HG03045 (cell line): ENCODE measurements around the gene SPATA2L.
"Not testable (repeated sequence)": the region's sequence is repeated elsewhere in the genome, so short reads cannot be mapped to it uniquely, and the experiment has no call there.

Experiments used
- ATAC-seq: cut with Tn5 transposase; IDR thresholded peaks from one replicate; pipeline ENCODE4 v1.9.1; 2021; ENCODE audit warnings: mild to moderate bottlenecking, moderate library complexity; ENCODE audit not compliant: unreplicated experiment

The SPATA2L gene

DNA sequence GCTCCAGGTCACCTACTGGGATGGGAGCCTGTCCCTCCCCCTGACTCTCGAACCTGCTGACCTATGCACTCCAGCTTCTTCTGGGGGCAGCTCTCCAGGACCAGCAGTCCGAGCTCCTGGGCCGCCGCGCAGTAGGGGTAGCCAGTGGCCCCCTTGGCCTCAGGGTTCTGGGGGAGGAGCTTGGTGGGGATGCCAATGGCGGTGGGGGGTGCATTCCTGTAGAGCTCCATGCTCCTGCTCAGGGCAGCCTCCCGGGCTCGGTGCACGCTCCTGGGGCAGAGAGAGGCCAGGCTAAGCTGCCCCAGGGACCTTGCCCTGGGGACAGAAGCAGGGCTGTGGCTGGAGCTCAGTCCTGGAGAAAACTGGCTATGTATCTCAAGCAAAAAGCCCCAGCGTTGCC is 7.7 kb upstream of the SPATA2L start:
- no peak for ATAC-seq

DNA sequence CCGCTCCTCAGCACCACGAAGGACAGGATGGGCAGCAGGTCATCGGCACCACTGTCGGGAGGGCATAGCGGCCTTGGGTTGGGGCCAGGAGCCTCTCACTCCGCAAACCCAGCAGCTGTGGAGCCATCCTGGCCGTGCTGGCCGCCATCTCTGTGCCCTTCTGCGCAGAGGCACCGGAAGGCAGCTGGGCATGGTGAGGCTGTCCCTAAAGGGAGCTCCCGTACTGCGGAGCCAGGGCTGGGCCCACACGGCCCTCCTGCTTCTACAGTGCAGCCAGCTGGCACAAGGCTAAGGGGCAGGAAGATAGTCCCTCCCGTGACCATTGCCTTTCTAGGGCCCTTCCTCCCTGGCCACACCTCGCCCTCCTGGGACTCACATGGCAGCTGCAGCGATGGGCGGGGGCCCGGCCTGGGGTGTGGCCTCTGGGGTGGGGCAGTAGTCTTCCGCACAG is 7.0 kb upstream of the SPATA2L start:
- ATAC-seq = no peak

DNA sequence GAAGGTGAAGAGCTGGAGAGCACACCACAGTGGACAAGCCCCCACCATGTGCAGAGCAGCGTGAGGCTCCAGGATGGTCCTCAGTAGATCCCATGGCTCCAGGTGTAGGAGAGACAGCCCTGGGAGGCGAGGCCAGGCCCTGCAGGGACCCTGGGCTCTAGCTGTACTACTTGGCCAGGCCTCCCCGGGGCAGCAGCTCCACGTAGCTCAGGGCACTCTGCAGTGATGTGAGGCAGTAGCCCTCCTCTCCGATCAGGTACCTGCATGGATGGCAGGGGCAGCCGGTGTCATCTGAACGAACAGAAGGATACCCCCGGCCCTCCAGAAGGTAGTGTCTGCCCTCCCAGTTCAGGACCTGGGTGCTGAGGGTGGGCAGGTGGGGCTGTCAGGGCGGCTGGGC is 6.2 kb upstream of the SPATA2L start:
- no peak for ATAC-seq

DNA sequence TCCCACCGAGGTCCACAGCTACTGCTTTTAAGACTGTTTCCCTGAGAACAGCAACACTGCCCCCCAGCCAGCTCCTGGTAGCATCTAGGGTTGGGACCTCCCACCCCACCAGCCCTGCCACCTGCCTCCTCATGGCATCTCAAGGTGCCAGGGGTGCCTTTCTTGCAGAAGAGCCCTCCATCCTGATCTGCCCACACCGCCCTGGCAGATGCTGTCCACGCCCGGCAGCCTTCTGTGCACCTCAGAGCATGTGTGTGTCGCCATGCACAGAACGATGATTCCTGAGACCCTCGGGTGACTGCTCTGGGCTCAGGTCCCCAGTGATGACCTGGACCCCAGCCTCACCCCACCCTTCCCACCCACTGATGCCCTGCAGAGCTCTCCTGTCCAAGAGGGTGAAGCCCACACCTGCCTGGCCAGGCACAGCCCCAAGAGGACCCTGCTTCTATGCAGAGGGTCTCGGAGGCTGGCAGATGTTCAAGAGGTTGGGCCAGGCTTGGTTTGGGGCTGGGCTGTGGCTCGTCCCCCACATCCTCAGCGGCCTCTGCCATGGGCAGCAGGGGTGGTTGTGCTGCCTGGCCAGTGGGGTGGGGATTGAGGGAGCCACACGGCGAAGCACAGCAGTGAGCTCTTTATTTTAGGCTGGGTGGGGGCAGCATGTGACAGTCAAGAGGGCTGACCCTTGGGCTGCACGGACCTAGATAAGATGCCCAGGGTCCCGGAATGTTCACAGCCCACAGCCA is 5.2 kb upstream of the SPATA2L start:
- ATAC-seq = no peak

DNA sequence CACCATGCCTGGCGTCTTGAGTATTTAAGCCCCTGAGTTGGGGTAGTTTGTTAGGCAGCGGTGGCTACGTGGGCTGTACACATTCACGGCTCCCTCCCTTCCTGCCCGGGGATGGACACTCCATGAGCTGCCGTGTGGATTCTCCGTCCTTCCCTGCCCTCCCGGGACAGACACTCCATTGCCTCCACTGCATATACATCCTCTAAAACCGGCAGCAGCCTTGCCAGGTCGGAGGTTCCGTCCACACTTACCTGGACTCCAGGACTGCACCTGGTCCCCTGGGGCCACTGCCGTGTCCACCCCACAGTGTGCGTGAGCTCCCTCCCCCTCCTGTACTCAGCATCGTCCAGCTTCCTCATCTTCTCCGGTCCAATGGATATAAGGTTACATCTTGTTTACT is 3.5 kb upstream of the SPATA2L start:
- ATAC-seq = no peak

DNA sequence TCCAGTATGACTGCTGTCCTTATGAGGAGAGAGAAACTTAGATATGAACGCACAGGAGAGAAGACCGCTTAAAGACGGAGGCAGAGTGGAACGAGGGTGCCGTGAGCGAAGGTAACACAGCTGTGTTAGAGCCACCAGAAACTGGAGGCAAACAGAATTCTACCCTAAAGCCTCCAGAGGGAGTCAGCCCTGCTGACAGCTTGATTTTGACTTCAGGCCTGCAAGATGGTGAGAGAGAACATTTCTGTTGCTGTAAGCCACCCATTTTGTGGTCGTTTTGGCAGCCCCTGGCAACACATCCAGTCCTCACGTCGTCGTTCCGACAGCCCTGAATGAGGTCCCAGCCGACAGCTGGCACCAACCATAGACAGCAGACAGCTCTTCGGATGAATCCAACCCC is 2.8 kb upstream of the SPATA2L start:
- ATAC-seq = no peak

DNA sequence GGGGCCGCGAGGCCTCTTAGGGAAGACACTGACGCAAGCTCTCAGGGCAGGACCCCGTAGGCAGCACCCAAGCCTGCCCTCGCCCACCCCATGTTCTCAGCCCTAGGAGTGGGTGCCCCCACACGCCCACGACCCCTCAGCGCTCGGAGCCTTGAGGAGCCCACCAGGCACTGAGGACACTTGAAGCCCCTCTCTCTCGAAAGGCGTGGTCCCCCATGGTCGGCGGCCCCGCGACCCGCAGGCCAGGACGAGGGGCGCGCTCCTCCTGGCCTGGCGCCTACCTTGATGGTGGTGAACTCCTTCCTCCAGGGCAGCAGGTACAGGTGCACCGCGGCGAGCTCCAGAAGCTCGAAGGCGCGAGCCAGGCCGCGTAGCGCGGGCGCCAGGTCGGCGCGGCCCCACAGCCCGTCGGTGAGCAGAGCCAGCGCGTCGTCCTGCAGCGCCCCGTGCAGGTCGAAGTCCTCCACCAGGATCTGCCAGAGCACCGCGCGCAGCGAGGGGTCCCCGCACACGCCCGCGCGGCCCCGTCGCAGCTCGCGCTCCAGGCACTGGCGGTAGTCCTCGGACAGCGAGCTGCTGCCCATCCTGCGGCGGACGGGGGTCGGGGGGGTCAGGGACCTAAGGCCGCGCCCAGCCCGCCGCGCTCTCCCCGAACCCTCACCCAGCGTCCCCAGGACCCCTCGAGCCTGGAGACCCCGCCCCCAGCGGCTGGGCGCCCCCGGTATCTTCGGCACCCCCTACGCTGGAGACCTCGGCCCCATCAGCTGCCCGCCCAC is 668 bp downstream of the SPATA2L start:
- ATAC-seq = no peak

DNA sequence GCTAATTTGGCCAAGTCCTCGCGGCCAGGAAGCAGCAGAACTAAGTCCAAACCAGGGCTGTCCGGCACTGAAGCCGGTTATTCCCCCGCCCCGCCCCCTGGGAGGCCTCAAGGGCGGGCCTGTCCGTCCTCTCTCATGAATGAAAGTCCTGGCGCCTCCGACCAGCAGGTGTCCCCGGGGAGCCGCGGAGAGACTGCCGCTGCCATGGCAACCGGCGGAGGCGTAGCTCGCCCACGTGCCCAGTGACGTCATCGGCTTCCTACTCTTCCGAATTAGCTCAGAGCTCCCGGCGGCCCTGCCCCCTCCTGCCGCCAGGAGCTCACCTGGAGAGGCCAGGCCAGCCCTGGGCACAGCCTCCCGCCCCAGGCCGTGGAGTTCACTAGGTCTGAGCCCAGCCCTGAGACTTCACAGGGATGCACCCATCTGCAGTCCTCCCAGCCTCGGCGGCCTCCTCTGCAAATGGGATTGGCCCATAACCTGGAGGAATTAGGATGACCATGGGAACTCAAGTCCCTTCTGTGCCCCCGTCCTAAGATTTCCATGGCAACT is 1.3 kb downstream of the SPATA2L start:
- ATAC-seq = peak; percentile 37

DNA sequence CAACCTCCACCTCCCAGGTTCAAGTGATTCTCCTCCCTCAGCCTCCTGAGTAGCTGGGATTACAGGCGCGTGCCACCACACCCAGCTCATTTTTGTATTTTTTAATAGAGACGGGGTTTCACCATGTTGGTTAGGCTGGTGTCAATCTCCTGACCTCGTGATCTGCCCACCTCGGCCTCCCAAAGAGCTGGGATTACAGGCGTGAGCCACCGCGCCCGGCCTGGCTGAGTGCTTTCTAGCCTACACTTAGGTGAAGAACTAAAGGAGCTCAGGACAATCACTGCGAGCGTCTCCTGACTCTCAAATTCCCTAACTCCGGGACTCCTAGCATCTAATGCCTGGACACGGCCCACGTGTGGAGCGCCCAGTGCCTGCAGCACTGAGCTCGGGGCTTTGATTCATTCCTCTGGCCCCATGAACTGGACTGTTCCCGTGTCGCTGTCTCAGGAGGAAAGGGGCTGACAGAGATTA is 1.8 kb downstream of the SPATA2L start:
- not testable (repeated sequence) for ATAC-seq

DNA sequence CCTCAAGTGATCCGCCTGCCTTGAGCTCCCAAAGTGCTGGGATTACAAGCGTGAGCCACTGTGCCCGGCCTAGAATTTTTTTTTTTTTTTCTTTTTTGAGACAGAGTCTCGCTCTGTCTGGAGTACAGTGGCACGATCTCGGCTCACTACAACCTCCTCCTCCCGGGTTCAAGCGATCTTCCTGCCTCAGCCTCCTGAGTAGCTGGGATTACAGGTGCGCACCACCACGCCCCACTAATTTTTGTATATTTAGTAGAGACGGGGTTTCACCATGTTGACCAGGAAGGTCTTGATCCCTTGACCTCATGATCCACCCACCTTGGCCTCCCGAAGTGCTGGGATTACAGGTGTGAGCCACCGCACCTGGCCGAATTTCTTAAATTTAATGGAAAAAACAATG is 2.8 kb downstream of the SPATA2L start:
- ATAC-seq = not testable (repeated sequence)

DNA sequence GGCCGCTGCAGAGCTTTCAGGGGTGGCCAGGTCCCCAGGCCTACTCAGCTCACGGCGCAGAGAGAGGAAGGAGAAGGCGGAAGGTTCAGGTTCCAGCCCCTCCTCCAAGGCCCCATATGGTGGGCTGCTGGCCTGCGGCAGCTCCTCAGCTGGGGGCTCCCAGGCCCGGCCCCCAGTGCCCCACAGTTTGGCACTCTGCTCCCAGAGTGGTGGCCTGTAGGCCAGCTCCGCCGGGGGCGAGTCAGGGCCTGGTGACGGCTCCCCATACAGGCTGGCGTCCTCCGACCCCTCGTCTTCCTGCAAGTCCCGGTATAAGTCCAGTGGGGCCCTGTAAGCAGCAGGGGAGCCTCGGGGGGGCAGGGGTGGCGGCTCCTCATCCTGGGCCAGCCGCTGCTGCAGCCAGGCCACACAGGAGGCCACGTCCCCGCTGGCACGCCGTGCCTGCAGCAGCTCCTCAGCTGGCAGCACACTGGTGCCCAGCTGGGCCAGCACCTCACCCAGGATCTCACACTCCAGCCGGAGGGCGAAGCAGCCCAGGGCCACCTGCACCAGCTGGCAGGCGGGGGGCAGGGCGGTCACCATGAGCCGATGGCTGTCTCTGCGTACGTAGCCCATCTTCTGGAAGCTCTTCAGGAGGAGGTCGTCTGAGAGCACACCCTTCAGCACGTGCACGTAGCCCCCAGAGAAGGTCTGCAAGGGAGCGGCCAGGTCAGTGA is 3.7 kb downstream of the SPATA2L start:
- no peak for ATAC-seq

DNA sequence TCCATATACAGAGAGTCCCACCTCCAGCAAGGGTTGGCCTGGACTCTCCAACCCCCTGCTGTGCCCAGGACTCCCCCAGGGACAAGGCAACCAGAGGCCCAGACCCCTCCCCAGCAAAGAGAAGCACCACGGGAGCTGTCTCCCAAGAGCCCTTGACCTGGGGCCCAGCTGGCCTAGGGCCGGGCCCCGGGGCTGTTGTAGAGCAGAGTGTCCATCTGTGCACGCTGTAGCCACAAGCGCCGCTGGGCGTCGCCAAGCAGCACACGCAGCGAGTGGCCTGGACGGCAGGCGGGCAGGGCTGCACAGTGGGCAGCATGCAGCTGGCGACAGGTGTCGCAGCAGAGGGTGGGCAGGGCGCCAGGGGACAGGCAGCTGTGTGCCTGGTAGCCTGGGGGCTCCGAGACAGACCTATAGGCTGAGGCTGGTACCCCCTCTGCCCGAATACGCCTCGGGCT is 4.3 kb downstream of the SPATA2L start:
- ATAC-seq = no peak

DNA sequence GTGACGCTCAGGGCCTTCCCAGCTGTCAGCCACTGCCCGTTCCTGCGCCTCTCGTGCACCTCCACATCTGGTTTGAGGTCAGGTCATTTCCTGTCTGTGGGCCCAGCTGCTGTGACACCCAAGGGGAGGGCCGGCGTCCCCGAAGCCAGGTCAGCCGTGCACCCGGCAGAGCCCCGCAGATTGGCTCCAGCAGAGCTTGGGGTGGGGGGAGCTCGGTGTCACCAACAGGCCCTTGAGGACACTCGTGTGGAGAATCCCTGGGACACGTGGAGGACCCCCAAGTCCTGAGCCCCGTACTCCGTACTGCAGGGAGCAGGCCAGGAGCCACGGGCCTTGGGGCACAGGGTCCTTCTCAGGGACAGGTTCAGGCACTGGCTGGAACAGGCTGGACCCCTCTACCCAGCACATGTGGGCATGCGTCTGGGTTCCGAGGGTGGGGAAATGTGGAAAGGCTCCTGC is 4.8 kb downstream of the SPATA2L start:
- ATAC-seq = no peak

DNA sequence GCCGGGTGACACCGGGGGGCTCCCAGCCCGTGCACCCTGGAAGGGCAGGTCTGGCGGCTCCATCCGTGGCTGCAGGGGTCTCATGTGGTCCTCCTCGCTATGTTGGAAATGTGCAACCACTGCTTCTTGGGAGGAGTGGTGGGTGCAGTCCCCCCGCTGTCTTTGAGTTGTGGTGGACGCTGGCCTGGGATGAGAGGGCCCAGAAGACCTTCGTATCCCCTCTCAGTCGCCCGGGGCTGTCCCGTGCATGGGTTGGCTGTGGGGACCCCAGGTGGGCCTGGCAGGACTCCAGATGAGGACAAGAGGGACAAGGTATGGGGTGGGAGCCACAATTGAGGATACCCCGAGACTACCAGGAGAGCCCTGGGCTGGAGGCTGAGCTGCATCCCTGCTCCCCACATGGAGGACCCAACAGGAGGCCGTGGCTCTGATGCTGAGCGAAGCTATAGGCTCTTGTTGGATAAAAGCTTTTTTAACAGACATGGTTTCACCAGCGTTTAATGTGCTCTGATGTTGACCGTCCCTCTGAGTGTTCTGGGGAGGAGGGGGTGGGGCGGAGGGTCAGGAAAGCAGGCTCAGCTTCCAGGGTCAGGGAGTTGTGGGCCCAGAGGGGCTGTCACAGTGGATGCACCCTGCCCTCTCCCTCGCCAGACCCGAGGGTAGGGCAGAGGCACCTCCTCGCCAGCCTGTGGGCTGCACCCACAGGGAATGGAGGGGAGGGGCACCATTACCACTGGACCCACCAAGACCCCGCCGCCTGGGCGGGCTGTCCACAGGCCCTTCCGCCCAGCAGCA is 5.4 kb downstream of the SPATA2L start:
- no peak for ATAC-seq

DNA sequence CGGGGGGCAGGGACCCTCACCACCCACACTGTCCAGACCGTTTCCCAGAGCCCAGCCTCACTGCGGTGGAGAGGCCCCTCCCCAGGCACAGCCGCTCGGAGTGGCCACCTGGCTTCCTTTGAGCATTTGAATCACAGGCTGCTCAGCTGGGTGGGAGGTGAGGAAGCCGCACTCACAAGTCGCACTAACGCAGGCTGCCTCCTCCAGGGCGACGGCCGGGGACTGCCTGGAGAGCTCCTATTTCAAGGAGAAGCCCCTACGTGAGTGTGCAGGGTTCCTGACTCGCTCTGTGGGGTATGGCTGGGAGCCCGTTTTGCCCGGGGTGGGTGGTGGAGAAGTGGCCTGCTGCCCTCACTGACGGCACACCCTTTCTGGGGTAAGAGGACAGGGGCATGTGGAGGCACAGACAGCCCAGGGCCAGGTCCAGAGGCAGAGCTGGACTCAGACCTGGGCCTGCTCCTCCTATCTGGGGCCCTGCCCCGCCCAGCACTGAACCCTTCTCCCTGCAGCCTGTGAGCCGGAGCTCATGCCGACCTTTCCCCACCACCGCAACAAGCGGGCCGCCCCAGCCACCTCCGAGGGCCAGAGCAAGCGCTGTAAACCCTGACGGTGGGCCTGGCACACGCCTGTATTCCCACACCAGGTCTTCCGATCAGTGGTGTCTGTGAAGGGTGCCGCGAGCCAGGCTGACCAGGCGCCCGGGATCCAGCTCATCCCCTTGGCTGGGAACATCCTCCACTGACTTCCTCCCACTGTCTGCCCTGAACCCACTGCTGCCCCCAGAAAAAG is 6.2 kb downstream of the SPATA2L start:
- ATAC-seq = no peak

DNA sequence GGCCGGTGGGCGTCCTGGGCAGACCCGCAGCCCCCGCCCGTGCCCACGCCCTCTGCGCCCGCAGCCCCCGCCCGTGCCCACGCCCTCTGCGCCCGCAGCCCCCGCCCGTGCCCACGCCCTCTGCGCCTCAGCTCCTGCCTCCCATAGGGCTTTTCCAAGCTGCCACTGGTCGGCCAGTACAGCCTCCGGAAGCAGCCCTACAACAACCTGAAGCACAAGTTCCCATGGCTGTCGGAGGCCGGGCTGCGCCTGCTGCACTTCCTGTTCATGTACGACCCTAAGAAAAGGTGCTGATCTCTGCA is 6.8 kb downstream of the SPATA2L start:
- ATAC-seq = not testable (repeated sequence)

DNA sequence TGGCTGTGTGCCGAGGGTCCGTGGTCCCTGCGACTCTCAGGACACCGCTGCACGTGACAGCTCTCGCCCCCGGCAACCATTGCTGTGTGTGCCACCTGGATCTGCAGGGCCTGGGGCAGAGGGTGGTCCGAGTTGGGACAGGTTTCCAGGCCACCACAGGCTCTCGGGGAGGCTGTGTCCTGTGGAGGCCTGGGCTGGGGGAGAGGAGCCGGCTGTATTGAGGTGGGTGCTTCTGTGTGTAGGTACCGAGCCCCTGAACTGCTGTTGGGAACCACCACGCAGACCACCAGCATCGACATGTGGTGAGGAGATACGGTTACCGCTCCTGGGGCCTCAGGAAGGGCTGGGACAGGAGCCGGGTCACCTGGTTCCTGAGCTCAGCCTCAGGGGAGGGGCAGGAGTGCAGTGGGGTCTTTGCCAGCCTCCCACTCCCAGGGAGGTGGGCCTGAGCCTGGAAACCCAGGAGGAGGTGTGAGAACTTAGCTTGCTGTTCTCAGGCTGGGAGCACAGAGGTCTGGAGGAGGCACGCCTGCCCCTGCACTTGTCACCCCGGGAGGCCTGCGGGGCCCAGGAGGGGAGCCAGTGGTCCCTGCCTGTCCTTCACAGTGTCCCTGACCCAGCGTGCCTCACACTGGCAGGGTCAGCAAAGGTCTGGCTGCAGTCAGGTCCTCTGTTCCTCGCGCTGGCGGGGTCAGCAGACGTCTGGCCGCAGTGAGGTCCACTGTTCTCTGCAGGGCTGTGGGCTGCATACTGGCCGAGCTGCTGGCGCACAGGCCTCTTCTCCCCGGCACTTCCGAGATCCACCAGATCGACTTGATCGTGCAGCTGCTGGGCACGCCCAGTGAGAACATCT is 7.3 kb downstream of the SPATA2L start:
- no peak for ATAC-seq

DNA sequence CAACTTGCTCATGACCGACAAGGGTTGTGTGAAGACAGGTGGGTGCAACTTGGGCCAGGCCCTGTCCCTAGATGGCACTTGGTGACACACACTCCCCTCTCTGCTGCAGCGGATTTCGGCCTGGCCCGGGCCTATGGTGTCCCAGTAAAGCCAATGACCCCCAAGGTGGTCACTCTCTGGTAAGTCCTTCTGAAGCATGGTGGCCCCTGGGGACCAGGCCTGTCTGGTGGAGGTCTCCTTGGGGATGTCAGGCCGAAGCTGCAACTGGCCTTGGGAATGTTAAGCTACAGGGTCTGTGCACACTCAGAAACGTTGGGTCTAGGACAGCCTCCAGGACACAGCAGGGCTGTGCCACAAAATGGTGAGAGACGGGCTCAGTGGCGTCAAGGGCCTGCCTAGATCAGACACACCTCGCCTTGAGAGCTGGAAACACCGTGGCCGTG is 8.2 kb downstream of the SPATA2L start:
- no peak for ATAC-seq
